ENCODE measurements around the gene FAM120B. TPM values are rescaled to one million over a fixed set of nuclear protein-coding genes. Genes with fewer than 3 reads are reported as not detected.
"Not testable (repeated sequence)": the region's sequence is repeated elsewhere in the genome, so short reads cannot be mapped to it uniquely, and the experiment has no call there.

FAM120B gene
- total RNA-seq, 1 experiment from 2014 or later = 16.7 TPM

DNA sequence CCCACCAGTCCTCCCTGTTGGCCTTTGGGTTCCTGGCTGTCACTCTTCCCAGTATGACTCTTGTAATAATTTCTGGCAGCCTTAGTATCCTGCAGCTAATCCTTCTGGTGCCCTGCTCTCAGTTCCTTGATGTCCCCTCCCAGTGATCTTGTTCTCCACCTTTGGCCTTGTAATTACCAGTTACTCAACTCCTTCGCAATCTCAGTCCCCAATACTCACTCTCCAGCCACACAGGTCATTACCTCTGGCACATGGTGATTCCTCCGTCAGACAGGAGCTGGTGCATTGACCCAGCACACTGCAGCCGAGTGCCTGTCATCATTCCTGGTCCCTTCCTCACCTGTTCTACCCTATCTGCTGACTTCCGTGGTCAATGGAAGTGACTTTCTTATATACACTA lies 101.4 kb downstream of the FAM120B start:
- Histone ChIP-seq H2BK120ac (ENCODE audit: low read depth, low read length, poor library complexity, severe bottlenecking) (no peak overlapping the region), H2AFZ (ENCODE audit: low read length) (no peak overlapping the region), H3K23ac (ENCODE audit: insufficient read length, low read depth, low read length) (no peak overlapping the region), H4K8ac (replicated peaks; ENCODE audit: insufficient read length, low read depth, low read length) (no peak overlapping the region), H3K14ac (ENCODE audit: insufficient read depth, low read length) (no peak overlapping the region), H3K9ac (ENCODE audit: extremely low read depth, insufficient read length, low read length) (no peak overlapping the region), H3K27ac (ENCODE audit: insufficient read length, low read depth, low read length) (no peak overlapping the region), H2BK5ac (ENCODE audit: insufficient read length, low read length) (no peak overlapping the region), H3K4me2 (ENCODE audit: insufficient read depth, insufficient read length, low read length) (no peak overlapping the region), H3T11ph (ENCODE audit: low read length) (no peak overlapping the region), H3K4ac (ENCODE audit: low read depth, low read length) (no peak overlapping the region), H3K79me2 (ENCODE audit: insufficient read depth, low read length) (no peaks in the 10 kb centered on the region), H3K18ac (ENCODE audit: insufficient read length, low read depth, low read length) (no peak overlapping the region), H3K4me1 (ENCODE audit: insufficient read depth, low read length) (peaks cover 2% of the 10 kb centered on the region; the same call in 1 of the 2 replicates), H3K79me1 (ENCODE audit: insufficient read depth, low read depth, low read length, poor library complexity, severe bottlenecking) (no peaks in the 10 kb centered on the region), H2AK5ac (ENCODE audit: insufficient read length, low read length) (no peak overlapping the region), H2BK15ac (ENCODE audit: low read depth, low read length) (no peak overlapping the region), H3K56ac (ENCODE audit: insufficient read length, low read depth, low read length) (no peak overlapping the region), H3K27me3 (ENCODE audit: insufficient read depth, low read length) (no peaks in the 10 kb centered on the region), H4K91ac (ENCODE audit: insufficient read length, low read depth, low read length) (no peak overlapping the region), H2BK12ac (ENCODE audit: insufficient read length, low read depth, low read length) (no peak overlapping the region), H3K9me3 (ENCODE audit: control insufficient read depth, low read depth, low read length) (no peaks in the 10 kb centered on the region), H2BK20ac (ENCODE audit: low read depth, low read length, poor library complexity, severe bottlenecking) (no peak overlapping the region), H4K5ac (ENCODE audit: insufficient read length, low read depth, low read length) (no peak overlapping the region), H3K23me2 (ENCODE audit: insufficient read length, low read depth, low read length, poor library complexity, severe bottlenecking) (no peaks in the 10 kb centered on the region), H4K20me1 (ENCODE audit: control insufficient read depth, insufficient read depth, insufficient read length) (no peaks in the 10 kb centered on the region)
- H3K36me3 Mint-ChIP-seq (ENCODE audit: insufficient read depth in 1 of 3, low read depth in 3 of 3) = peaks cover 15 to 26% (median 26%) of the 10 kb centered on the region in 3 experiments; a peak in 6 of 7 replicates
- peaks cover 5% of the 10 kb centered on the region for H3K27me3 Mint-ChIP-seq (ENCODE audit: low read depth)
- no CpG with 5 or more reads among the region's 4 CpGs for WGBS (ENCODE audit: extremely low coverage, insufficient read length, low lambda C conversion rate)
- TF ChIP-seq, protein P1, sequence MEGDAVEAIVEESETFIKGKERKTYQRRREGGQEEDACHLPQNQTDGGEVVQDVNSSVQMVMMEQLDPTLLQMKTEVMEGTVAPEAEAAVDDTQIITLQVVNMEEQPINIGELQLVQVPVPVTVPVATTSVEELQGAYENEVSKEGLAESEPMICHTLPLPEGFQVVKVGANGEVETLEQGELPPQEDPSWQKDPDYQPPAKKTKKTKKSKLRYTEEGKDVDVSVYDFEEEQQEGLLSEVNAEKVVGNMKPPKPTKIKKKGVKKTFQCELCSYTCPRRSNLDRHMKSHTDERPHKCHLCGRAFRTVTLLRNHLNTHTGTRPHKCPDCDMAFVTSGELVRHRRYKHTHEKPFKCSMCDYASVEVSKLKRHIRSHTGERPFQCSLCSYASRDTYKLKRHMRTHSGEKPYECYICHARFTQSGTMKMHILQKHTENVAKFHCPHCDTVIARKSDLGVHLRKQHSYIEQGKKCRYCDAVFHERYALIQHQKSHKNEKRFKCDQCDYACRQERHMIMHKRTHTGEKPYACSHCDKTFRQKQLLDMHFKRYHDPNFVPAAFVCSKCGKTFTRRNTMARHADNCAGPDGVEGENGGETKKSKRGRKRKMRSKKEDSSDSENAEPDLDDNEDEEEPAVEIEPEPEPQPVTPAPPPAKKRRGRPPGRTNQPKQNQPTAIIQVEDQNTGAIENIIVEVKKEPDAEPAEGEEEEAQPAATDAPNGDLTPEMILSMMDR (conservative IDR thresholded peaks at IDR 0.05) = no peak
- no peaks in the 10 kb centered on the region; a peak in 1 of 5 replicates for H3K9me3 Mint-ChIP-seq
- no peak overlapping the region for H3K27ac Mint-ChIP-seq
- DNase-seq = no peak
- no peak overlapping the region for H3K4me3 Mint-ChIP-seq
- H3K4me1 Mint-ChIP-seq = peaks cover 19 to 21% of the 10 kb centered on the region in 2 experiments

DNA sequence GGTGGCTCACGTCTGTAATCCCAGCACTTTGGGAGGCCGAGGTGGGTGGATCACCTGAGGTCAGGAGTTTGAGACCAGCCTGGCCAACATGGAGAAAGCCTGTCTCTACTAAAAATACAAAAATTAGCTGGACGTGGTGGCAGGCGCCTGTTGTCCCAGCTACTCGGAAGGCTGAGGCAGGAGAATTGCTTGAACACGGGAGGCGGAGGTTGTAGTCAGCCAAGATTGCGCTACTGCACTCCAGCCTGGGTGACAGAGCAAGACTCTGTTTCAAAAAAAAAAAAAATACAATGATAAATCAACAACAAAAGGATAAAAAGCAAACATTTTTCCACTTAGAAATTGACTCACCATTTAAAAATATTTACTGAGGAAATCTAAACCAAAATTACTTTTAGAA lies 103.2 kb downstream of the FAM120B start:
- not testable (repeated sequence) for H3K9ac ChIP-seq (ENCODE audit: extremely low read depth, insufficient read length, low read length); H3K27me3 ChIP-seq (ENCODE audit: insufficient read depth, low read length); DNase-seq; H3T11ph ChIP-seq (ENCODE audit: low read length); H2BK15ac ChIP-seq (ENCODE audit: low read depth, low read length); H2AK5ac ChIP-seq (ENCODE audit: insufficient read length, low read length); H3K14ac ChIP-seq (ENCODE audit: insufficient read depth, low read length); H2BK12ac ChIP-seq (ENCODE audit: insufficient read length, low read depth, low read length); H3K9me3 ChIP-seq (ENCODE audit: control insufficient read depth, low read depth, low read length); H3K4me3 Mint-ChIP-seq; H3K23ac ChIP-seq (ENCODE audit: insufficient read length, low read depth, low read length); H3K18ac ChIP-seq (ENCODE audit: insufficient read length, low read depth, low read length); H2BK5ac ChIP-seq (ENCODE audit: insufficient read length, low read length); H3K56ac ChIP-seq (ENCODE audit: insufficient read length, low read depth, low read length); H3K9me3 Mint-ChIP-seq; H3K23me2 ChIP-seq (ENCODE audit: insufficient read length, low read depth, low read length, poor library complexity, severe bottlenecking); H2BK20ac ChIP-seq (ENCODE audit: low read depth, low read length, poor library complexity, severe bottlenecking); H3K27ac ChIP-seq (ENCODE audit: insufficient read length, low read depth, low read length); H4K5ac ChIP-seq (ENCODE audit: insufficient read length, low read depth, low read length); H3K27ac Mint-ChIP-seq; H3K4me1 Mint-ChIP-seq; H2BK120ac ChIP-seq (ENCODE audit: low read depth, low read length, poor library complexity, severe bottlenecking); H4K91ac ChIP-seq (ENCODE audit: insufficient read length, low read depth, low read length); H2AFZ ChIP-seq (ENCODE audit: low read length); H3K79me2 ChIP-seq (ENCODE audit: insufficient read depth, low read length); H3K4me2 ChIP-seq (ENCODE audit: insufficient read depth, insufficient read length, low read length); H4K8ac ChIP-seq (replicated peaks; ENCODE audit: insufficient read length, low read depth, low read length); H4K20me1 ChIP-seq (ENCODE audit: control insufficient read depth, insufficient read depth, insufficient read length); H3K4ac ChIP-seq (ENCODE audit: low read depth, low read length); H3K4me1 ChIP-seq (ENCODE audit: insufficient read depth, low read length); H3K27me3 Mint-ChIP-seq (ENCODE audit: low read depth); H3K79me1 ChIP-seq (ENCODE audit: insufficient read depth, low read depth, low read length, poor library complexity, severe bottlenecking)
- H3K36me3 Mint-ChIP-seq (ENCODE audit: insufficient read depth in 1 of 3, low read depth in 3 of 3) = peaks cover 12 to 24% (median 24%) of the 10 kb centered on the region in 3 experiments; a peak in 6 of 7 replicates
- no CpG with 5 or more reads among the region's 8 CpGs for WGBS (ENCODE audit: extremely low coverage, insufficient read length, low lambda C conversion rate)

Data from H9 (cell line).